Muscle layer of duodenum (tissue), 2 donors: ENCODE data around the gene CSNK1A1L.

Experiments used
- H3K27ac ChIP-seq: one replicate; pipeline ENCODE4 v1.7.0; 2013; ENCODE audit warnings: mild to moderate bottlenecking, low read length
- H3K27me3 ChIP-seq: one replicate; pipeline ENCODE4 v1.7.0; 2013; ENCODE audit warnings: low read depth, mild to moderate bottlenecking, control low read depth, low read length
- H3K36me3 ChIP-seq, 2 donors: one replicate each; pipeline ENCODE4 v1.7.0; 2013; ENCODE audit warnings: low read length in 2 of 2, control low read depth in 1 of 2, mild to moderate bottlenecking in 1 of 2; ENCODE audit not compliant: insufficient read depth in 2 of 2, control insufficient read depth in 1 of 2
- H3K4me1 ChIP-seq, 2 donors: one replicate each; pipeline ENCODE4 v1.7.0; 2013; ENCODE audit warnings: low read length in 2 of 2, mild to moderate bottlenecking in 2 of 2, control low read depth in 1 of 2, moderate library complexity in 1 of 2; ENCODE audit not compliant: insufficient read depth in 2 of 2, control insufficient read depth in 1 of 2
- H3K4me3 ChIP-seq, 2 donors: one replicate each; pipeline ENCODE4 v1.7.0; 2013; ENCODE audit warnings: low read length in 2 of 2, low read depth in 1 of 2, mild to moderate bottlenecking in 1 of 2
- H3K9me3 ChIP-seq, 2 donors: one replicate each; pipeline ENCODE4 v1.7.0; 2013; ENCODE audit warnings: low read length in 2 of 2, control low read depth in 1 of 2, mild to moderate bottlenecking in 1 of 2; ENCODE audit not compliant: control insufficient read depth in 1 of 2
- donor health status: healthy.

Gene CSNK1A1L

DNA sequence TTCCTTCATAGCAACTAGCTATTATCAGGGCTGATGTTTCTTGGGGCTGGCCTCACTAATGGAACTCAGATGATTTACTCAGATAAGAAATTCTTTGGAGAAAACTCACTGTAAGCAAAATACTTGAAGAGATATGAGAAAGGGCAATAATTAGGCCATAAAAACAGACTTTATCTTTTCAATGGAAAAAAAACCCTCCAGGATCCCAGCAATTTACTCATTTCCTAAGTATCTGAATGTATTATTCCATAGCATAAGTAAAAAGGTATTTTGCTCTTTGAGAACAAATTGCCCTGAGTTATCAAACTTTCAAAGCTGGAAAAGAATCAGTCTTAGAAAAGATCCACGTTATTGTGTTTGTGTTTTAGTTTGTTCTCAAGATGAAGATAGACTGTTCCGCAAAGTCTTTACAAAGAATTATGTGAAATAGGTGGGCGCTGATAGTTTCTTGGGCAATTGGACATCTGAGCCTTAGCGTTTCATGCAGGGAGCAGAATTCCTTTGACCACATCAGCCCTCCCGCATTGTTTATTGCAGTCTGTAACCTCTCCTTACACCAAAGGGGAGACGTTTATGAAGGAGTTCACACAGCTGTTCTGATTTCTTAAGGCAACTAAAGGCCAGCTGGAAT is 29.1 kb upstream of the CSNK1A1L start:
- Histone ChIP-seq H3K4me3 (no peak overlapping the region), H3K27me3 (no peaks in the 10 kb centered on the region), H3K27ac (no peak overlapping the region), H3K9me3 (no peaks in the 10 kb centered on the region), H3K4me1 (no peaks in the 10 kb centered on the region), H3K36me3 (no peaks in the 10 kb centered on the region)

DNA sequence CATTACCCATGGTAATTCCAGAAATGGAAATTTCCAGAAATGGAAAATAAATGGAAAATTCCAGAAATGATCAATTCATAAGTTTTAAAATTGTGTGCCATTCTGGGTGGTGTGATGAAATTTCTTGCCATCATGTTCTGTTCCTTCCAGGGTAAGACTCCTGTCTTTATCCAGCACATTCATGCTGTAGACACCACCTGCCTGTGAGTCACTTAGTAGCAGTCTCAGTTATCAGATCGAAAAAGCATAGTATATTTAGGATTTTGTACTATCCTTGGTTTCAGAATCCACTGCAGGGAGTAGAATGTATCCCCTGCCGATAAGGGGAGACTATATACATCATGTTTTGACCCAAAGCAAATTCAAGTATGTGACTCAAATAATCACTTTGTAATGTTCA is 26.7 kb upstream of the CSNK1A1L start:
- no peaks in the 10 kb centered on the region for H3K9me3 ChIP-seq
- H3K27ac ChIP-seq, result no peak overlapping the region
- no peaks in the 10 kb centered on the region for H3K27me3 ChIP-seq

GRCh38 chr13:37131092-37131491 is 25.6 kb upstream of the CSNK1A1L start:
- Histone ChIP-seq H3K27me3 (no peaks in the 10 kb centered on the region), H3K36me3 (no peaks in the 10 kb centered on the region), H3K9me3 (no peaks in the 10 kb centered on the region), H3K4me3 (no peak overlapping the region), H3K4me1 (peaks cover 7 to 12% of the 10 kb centered on the region in 2 donors), H3K27ac (no peak overlapping the region)

More for the DNA sequence above, 26.7 kb upstream of the CSNK1A1L start:
- no peak overlapping the region for H3K4me3 ChIP-seq
- peaks cover 2 to 6% of the 10 kb centered on the region in 2 donors for H3K4me1 ChIP-seq
- H3K36me3 ChIP-seq, result no peaks in the 10 kb centered on the region

DNA sequence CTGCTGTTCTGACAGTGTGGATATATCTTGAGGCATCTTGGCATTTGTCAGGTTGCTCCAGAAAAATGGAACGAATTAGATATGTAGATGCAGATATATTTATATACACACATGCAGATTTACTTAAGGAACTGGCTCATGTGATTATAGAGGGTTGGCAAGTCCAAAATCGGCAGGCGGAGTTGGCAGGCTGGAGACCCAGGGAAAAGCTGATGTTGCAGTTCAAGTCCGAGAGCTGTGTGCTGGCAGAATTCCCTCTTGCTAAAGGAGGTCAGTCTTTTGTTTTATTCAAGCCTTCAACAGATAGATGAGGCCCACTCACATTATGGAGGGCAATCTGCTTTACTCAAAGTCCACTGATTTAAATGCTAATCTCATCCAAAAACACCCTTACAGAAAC is 24.4 kb upstream of the CSNK1A1L start:
- Histone ChIP-seq H3K27ac (no peak overlapping the region), H3K4me1 (peaks cover 7 to 12% of the 10 kb centered on the region in 2 donors), H3K4me3 (no peak overlapping the region), H3K27me3 (no peaks in the 10 kb centered on the region), H3K36me3 (no peaks in the 10 kb centered on the region), H3K9me3 (no peaks in the 10 kb centered on the region)

- peak overlapping the region; percentile 10 for H3K27ac ChIP-seq
- no peaks in the 10 kb centered on the region for H3K9me3 ChIP-seq
- H3K4me3 ChIP-seq, result no peak overlapping the region
- H3K4me1 ChIP-seq, result peaks cover 7 to 12% of the 10 kb centered on the region in 2 donors
- H3K36me3 ChIP-seq, result no peaks in the 10 kb centered on the region
- H3K27me3 ChIP-seq, result no peaks in the 10 kb centered on the region
Observed at GRCh38 chr13:37127691-37128241, 22.3 kb upstream of the CSNK1A1L start.

DNA sequence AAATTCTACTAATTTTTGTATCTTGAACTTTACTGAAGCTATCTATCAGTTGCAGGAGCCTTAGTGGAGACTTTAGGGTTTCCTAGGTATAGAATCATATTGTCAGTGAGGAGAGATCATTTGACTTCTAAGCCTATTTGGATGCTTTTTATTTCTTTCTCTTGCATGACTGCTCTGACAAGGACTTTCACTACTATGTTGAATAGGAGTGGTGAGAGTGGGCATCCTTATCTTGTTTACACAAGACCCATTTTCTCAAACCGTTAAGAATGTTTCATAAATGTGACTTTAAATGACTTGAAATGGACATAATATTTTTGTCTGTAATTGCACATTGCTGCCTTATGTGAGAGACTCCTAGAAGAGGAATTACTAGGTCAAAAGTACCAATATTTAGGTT is 17.9 kb upstream of the CSNK1A1L start:
- Histone ChIP-seq H3K36me3 (no peaks in the 10 kb centered on the region), H3K27me3 (no peaks in the 10 kb centered on the region), H3K4me1 (peaks cover 7 to 12% of the 10 kb centered on the region in 2 donors), H3K9me3 (no peaks in the 10 kb centered on the region), H3K27ac (no peak overlapping the region), H3K4me3 (no peak overlapping the region)

DNA sequence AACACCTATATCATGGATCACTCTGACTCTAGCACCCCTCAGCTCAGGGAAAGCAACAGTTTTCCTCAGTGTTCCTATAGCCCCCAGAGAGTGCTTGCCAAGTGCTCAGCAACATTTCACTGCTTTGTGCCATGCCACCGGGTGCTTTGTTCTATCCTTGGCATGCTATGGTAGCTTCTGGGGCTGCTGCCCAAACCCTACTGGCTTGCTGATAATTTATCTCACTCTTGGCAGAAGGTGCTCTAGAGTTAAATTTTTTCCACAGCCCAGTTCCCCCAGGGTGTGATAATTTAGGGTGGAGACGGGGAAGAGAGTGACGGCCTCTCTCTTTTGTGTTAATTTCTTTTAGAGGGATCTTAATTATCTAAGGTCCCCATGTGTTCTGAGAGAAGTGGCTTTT is 12.6 kb upstream of the CSNK1A1L start:
- H3K27me3 ChIP-seq, result no peaks in the 10 kb centered on the region
- H3K36me3 ChIP-seq, result no peaks in the 10 kb centered on the region
- H3K27ac ChIP-seq, result no peak overlapping the region
- no peaks in the 10 kb centered on the region for H3K9me3 ChIP-seq
- no peak overlapping the region for H3K4me3 ChIP-seq
- H3K4me1 ChIP-seq, result no peaks in the 10 kb centered on the region

- H3K4me3 ChIP-seq, result no peak overlapping the region
- H3K36me3 ChIP-seq, result no peaks in the 10 kb centered on the region
- no peaks in the 10 kb centered on the region for H3K9me3 ChIP-seq
Observed at GRCh38 chr13:37114250-37114649, 8.8 kb upstream of the CSNK1A1L start.

DNA sequence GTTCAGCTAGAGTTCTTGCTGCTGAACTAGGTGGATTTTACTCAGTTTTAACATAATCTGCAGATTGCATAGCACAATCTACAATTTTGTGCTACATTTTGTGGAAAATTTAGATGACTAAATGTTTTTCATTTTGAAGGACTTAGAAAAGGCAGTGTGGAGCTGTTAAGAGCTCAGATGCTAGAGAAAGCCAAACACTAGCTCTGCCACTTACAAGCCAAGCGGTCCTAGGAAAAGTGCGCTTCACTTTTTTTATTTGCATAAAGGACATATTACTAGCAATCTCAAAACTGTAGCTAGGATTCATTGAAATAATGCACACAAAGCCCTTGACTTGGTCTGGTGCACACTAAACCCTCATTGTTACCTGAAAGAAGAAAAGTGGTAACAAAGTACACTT is 8.1 kb upstream of the CSNK1A1L start:
- Histone ChIP-seq H3K27ac (no peak overlapping the region), H3K36me3 (no peaks in the 10 kb centered on the region), H3K27me3 (no peaks in the 10 kb centered on the region)

More at GRCh38 chr13:37114250-37114649, 8.8 kb upstream of the CSNK1A1L start:
- H3K27ac ChIP-seq, result no peak overlapping the region
- H3K4me1 ChIP-seq, result no peaks in the 10 kb centered on the region
- H3K27me3 ChIP-seq, result no peaks in the 10 kb centered on the region

GRCh38 chr13:37109051-37109678 is 3.7 kb upstream of the CSNK1A1L start:
- H3K36me3 ChIP-seq, result no peaks in the 10 kb centered on the region

More for the DNA sequence above, 8.1 kb upstream of the CSNK1A1L start:
- Histone ChIP-seq H3K9me3 (no peaks in the 10 kb centered on the region), H3K4me3 (no peak overlapping the region), H3K4me1 (no peaks in the 10 kb centered on the region)

GRCh38 chr13:37107868-37108267 is 2.4 kb upstream of the CSNK1A1L start:
- H3K27me3 ChIP-seq, result no peaks in the 10 kb centered on the region
- no peaks in the 10 kb centered on the region for H3K4me1 ChIP-seq
- no peak overlapping the region for H3K27ac ChIP-seq
- H3K4me3 ChIP-seq, result no peak overlapping the region
- H3K9me3 ChIP-seq, result no peaks in the 10 kb centered on the region
- no peaks in the 10 kb centered on the region for H3K36me3 ChIP-seq

More at GRCh38 chr13:37109051-37109678, 3.7 kb upstream of the CSNK1A1L start:
- Histone ChIP-seq H3K27ac (no peak overlapping the region), H3K4me3 (no peak overlapping the region), H3K27me3 (no peaks in the 10 kb centered on the region), H3K9me3 (no peaks in the 10 kb centered on the region), H3K4me1 (no peaks in the 10 kb centered on the region)
